ENCODE data around the gene NBAS. TPM values are rescaled to one million over a fixed set of nuclear protein-coding genes. Genes with fewer than 3 reads are reported as not detected.

NBAS gene
- polyA plus RNA-seq, 2 of the 4 experiments (the other 2 are of a cell fraction), result 16.7 to 34.9 TPM

GRCh38 chr2:15147591-15147990 is 413.5 kb downstream of the NBAS start:
- no peak for DNase-seq (ENCODE audit: low read depth in 1 of 2, low spot score in 1 of 2)
- H3K27ac ChIP-seq, result no peak overlapping the region
- no peak overlapping the region for H3K4me2 ChIP-seq
- ChIA-PET POLR2A (no interaction called here), CTCF (no interaction called here)
- no peaks in the 10 kb centered on the region for H3K9me3 ChIP-seq
- 56% methylated on average over 6 of the region's 6 CpGs for WGBS (ENCODE audit: missing lambda C conversion rate)
- TF ChIP-seq FOSB (CRISPR knock-in tag; IDR thresholded peaks at IDR 0.05) (no peak), ATOH8 (CRISPR knock-in tag; IDR thresholded peaks at IDR 0.05; ENCODE audit: low read depth) (no peak), HOXA7 (CRISPR knock-in tag; IDR thresholded peaks at IDR 0.05) (no peak), CHD4 (IDR thresholded peaks at IDR 0.05; ENCODE audit: borderline replicate concordance) (no peak), TP53 (CRISPR knock-in tag; IDR thresholded peaks at IDR 0.05) (no peak)
- no peak overlapping the region for H3K4me3 ChIP-seq
- no peak for ATAC-seq
- no peaks in the 10 kb centered on the region for H3K4me1 ChIP-seq
- no peak for FAIRE-seq

DNA sequence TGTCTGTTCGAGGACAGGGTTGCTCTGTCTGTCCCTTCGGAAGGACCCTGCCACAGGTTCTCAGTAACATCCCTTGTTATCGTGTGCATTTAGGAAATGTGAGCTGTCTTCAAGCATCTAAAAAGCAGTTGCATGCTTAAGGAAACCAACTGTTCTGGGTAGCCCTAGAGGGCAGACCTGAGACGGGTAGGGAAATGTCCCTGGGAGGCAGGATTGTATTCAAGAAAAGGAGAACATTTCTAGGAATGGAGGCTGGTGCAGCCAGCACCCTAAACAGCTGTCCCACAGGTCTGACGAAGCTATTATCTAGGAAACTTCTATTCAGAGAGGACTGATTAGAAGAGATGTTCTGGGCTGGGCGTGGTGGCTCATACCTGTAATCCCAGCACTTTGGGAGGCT is 414.2 kb downstream of the NBAS start:
- Histone ChIP-seq H3K9me3 (no peaks in the 10 kb centered on the region), H3K4me2 (no peak overlapping the region), H3K4me1 (no peaks in the 10 kb centered on the region), H3K4me3 (no peak overlapping the region), H3K27ac (no peak overlapping the region)
- peak in 1 of 2 experiments; percentile 60; a peak in 2 of 6 replicates for ATAC-seq
- WGBS (ENCODE audit: missing lambda C conversion rate), result 22% methylated on average over 6 of the region's 6 CpGs
- DNase-seq (ENCODE audit: low read depth in 1 of 2, low spot score in 1 of 2), result peak in 1 of 2 experiments; percentile 9
- TF ChIP-seq EHMT2 (IDR thresholded peaks at IDR 0.05; ENCODE audit: low read depth) (no peak), CHD2 (IDR thresholded peaks at IDR 0.05; ENCODE audit: low read length, partially characterized antibody) (no peak), RNF2 (IDR thresholded peaks at IDR 0.05; ENCODE audit: borderline replicate concordance, low read depth) (no peak), RAD21 (conservative IDR thresholded peaks at IDR 0.05 in 1 of 2, IDR thresholded peaks at IDR 0.05 in 1 of 2) (peak in 1 of 2 experiments; percentile 26; a peak in 1 of 5 replicates)
- TF ChIP-seq, protein P1, sequence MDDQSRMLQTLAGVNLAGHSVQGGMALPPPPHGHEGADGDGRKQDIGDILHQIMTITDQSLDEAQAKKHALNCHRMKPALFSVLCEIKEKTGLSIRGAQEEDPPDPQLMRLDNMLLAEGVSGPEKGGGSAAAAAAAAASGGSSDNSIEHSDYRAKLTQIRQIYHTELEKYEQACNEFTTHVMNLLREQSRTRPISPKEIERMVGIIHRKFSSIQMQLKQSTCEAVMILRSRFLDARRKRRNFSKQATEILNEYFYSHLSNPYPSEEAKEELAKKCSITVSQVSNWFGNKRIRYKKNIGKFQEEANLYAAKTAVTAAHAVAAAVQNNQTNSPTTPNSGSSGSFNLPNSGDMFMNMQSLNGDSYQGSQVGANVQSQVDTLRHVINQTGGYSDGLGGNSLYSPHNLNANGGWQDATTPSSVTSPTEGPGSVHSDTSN (IDR thresholded peaks at IDR 0.05), result no peak
- TF ChIP-seq, protein P2, sequence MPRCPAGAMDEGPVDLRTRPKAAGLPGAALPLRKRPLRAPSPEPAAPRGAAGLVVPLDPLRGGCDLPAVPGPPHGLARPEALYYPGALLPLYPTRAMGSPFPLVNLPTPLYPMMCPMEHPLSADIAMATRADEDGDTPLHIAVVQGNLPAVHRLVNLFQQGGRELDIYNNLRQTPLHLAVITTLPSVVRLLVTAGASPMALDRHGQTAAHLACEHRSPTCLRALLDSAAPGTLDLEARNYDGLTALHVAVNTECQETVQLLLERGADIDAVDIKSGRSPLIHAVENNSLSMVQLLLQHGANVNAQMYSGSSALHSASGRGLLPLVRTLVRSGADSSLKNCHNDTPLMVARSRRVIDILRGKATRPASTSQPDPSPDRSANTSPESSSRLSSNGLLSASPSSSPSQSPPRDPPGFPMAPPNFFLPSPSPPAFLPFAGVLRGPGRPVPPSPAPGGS (IDR thresholded peaks at IDR 0.05), result no peak
- POLR2A ChIA-PET, result interaction anchor here (0.6 kb wide), 1 partner anchor 412 kb away, joined by 3 read pairs; no protein-coding TSS in a partner anchor
- CTCF ChIA-PET, result no interaction called here
- FAIRE-seq, result no peak

GRCh38 chr2:15145919-15146318 is 415.2 kb downstream of the NBAS start:
- Histone ChIP-seq H3K9me3 (no peaks in the 10 kb centered on the region), H3K4me1 (no peaks in the 10 kb centered on the region), H3K27ac (no peak overlapping the region), H3K4me2 (no peak overlapping the region), H3K4me3 (no peak overlapping the region)
- 12% methylated on average over 3 of the region's 3 CpGs for WGBS (ENCODE audit: missing lambda C conversion rate)
- CTCF ChIA-PET, result no interaction called here
- POLR2A ChIA-PET, result no interaction called here
- TF ChIP-seq CHD2 (IDR thresholded peaks at IDR 0.05; ENCODE audit: low read length, partially characterized antibody), result no peak
- no peak for TF ChIP-seq POLR2AphosphoS2 (conservative IDR thresholded peaks at IDR 0.05; ENCODE audit: low read length)
- TF ChIP-seq JUNB (IDR thresholded peaks at IDR 0.05), result no peak
- TF ChIP-seq JUN (IDR thresholded peaks at IDR 0.05), result no peak
- TF ChIP-seq ATOH8 (CRISPR knock-in tag; IDR thresholded peaks at IDR 0.05; ENCODE audit: low read depth), result no peak
- DNase-seq (ENCODE audit: low read depth in 1 of 2, low spot score in 1 of 2) (no peak), FAIRE-seq (no peak), ATAC-seq (no peak)

Data from A549 (cell line).